Right renal pelvis (tissue), 4 donors: Measurements from ENCODE around the gene OR2S2. TPM values are rescaled to one million over a fixed set of nuclear protein-coding genes. Genes with fewer than 3 reads are reported as not detected.
"Not testable (repeated sequence)": the region's sequence is repeated elsewhere in the genome, so short reads cannot be mapped to it uniquely, and the experiment has no call there.

Source experiments
- DNase-seq, 4 donors: peaks; one replicate each; pipeline ENCODE4 v3.0.0-alpha.2; 2013; ENCODE audit warnings: low read depth in 4 of 4, low spot score in 3 of 4, missing footprints in 1 of 4
- polyA plus RNA-seq, 4 donors: library from polyadenylated mRNA; unstranded; fragments of 120-200 nt; gene quantifications; one replicate each; pipeline ENCODE4 v1.2.1, GENCODE V29; 2013; ENCODE audit not compliant: insufficient read length in 4 of 4

The OR2S2 gene
- polyA plus RNA-seq, 4 donors: not detected

- no peak for DNase-seq
Observed at GRCh38 chr9:35935261-35935660, 22.7 kb downstream of the OR2S2 start.

GRCh38 chr9:35934069-35934468 lies 23.9 kb downstream of the OR2S2 start:
- DNase-seq: not testable (repeated sequence)

- DNase-seq: no peak
Observed at GRCh38 chr9:35933550-35934067, 24.3 kb downstream of the OR2S2 start.

- no peak for DNase-seq
Observed at GRCh38 chr9:35932735-35933134, 25.2 kb downstream of the OR2S2 start.

GRCh38 chr9:35930989-35931388 lies 27.0 kb downstream of the OR2S2 start:
- no peak for DNase-seq

GRCh38 chr9:35930521-35930920 lies 27.4 kb downstream of the OR2S2 start:
- no peak for DNase-seq

GRCh38 chr9:35929453-35929718 lies 28.6 kb downstream of the OR2S2 start:
- no peak for DNase-seq

GRCh38 chr9:35928591-35929452 lies 29.1 kb downstream of the OR2S2 start:
- no peak for DNase-seq

GRCh38 chr9:35923927-35924763 lies 33.8 kb downstream of the OR2S2 start:
- DNase-seq: no peak

- DNase-seq: no peak
Observed at GRCh38 chr9:35923598-35923926, 34.4 kb downstream of the OR2S2 start.

- no peak for DNase-seq
Observed at GRCh38 chr9:35920051-35920620, 37.8 kb downstream of the OR2S2 start.

- no peak for DNase-seq
Observed at GRCh38 chr9:35919212-35920008, 38.5 kb downstream of the OR2S2 start.

- no peak for DNase-seq
Observed at GRCh38 chr9:35918780-35919179, 39.2 kb downstream of the OR2S2 start.

GRCh38 chr9:35917261-35917660 lies 40.7 kb downstream of the OR2S2 start:
- no peak for DNase-seq

- DNase-seq: no peak
Observed at GRCh38 chr9:35915681-35916294, 42.2 kb downstream of the OR2S2 start.

- DNase-seq: no peak
Observed at GRCh38 chr9:35914301-35914807, 43.6 kb downstream of the OR2S2 start.

GRCh38 chr9:35913429-35913828 lies 44.5 kb downstream of the OR2S2 start:
- not testable (repeated sequence) for DNase-seq

GRCh38 chr9:35912791-35913400 lies 45.1 kb downstream of the OR2S2 start:
- DNase-seq: no peak

- DNase-seq: no peak
Observed at GRCh38 chr9:35911690-35912089, 46.3 kb downstream of the OR2S2 start.
